ENCODE results near the gene AURKAIP1.

AURKAIP1 gene

GRCh38 chr1:1352786-1353388, 22.1 kb downstream of the AURKAIP1 start:
- H3K4me1 ChIP-seq (ENCODE audit: control insufficient read depth, insufficient read depth, low read length, unreplicated experiment), result peaks cover 17% of the 10 kb centered on the region
- no peak overlapping the region for H2AFZ ChIP-seq (ENCODE audit: low read length, unreplicated experiment)

GRCh38 chr1:1351511-1352427, 23.2 kb downstream of the AURKAIP1 start:
- H3K4me3 ChIP-seq (ENCODE audit: low read depth, low read length), result no peak overlapping the region; the same call in 1 of the 2 replicates
- H3K79me2 ChIP-seq (ENCODE audit: control insufficient read depth, insufficient read depth, low read length, unreplicated experiment), result peaks cover 45% of the 10 kb centered on the region
- no peak overlapping the region for H2AFZ ChIP-seq (ENCODE audit: low read length, unreplicated experiment)
- no peaks in the 10 kb centered on the region for H3K27me3 ChIP-seq (ENCODE audit: insufficient read depth, low read length)
- H3K4me1 ChIP-seq (ENCODE audit: control insufficient read depth, insufficient read depth, low read length, unreplicated experiment), result peaks cover 26% of the 10 kb centered on the region
- no peaks in the 10 kb centered on the region for H3K36me3 ChIP-seq (ENCODE audit: insufficient read depth, low read length)
- no peak overlapping the region for H3K27ac ChIP-seq (ENCODE audit: low read depth, low read length)

More at GRCh38 chr1:1352786-1353388, 22.1 kb downstream of the AURKAIP1 start:
- no peak overlapping the region for H3K4me3 ChIP-seq (ENCODE audit: low read depth, low read length)
- H3K36me3 ChIP-seq (ENCODE audit: insufficient read depth, low read length), result no peaks in the 10 kb centered on the region
- no peak overlapping the region for H3K27ac ChIP-seq (ENCODE audit: low read depth, low read length)
- peaks cover 42% of the 10 kb centered on the region for H3K79me2 ChIP-seq (ENCODE audit: control insufficient read depth, insufficient read depth, low read length, unreplicated experiment)
- H3K27me3 ChIP-seq (ENCODE audit: insufficient read depth, low read length), result no peaks in the 10 kb centered on the region

- peaks cover 54% of the 10 kb centered on the region for H3K79me2 ChIP-seq (ENCODE audit: control insufficient read depth, insufficient read depth, low read length, unreplicated experiment)
These were observed 25.6 kb downstream of the AURKAIP1 start, which contains the start of gene DVL1 for GRCh38 chr1:1349256-1350012. DVL1 (minus strand) TSS chr1:1349418; CDS start chr1:1349065, 353 bp downstream.

GRCh38 chr1:1348420-1349255, 26.4 kb downstream of the AURKAIP1 start:
- peaks cover 49% of the 10 kb centered on the region for H3K4me1 ChIP-seq (ENCODE audit: control insufficient read depth, insufficient read depth, low read length, unreplicated experiment)
- no peak overlapping the region for H2AFZ ChIP-seq (ENCODE audit: low read length, unreplicated experiment)
- no peaks in the 10 kb centered on the region for H3K36me3 ChIP-seq (ENCODE audit: insufficient read depth, low read length)
- H3K79me2 ChIP-seq (ENCODE audit: control insufficient read depth, insufficient read depth, low read length, unreplicated experiment), result peaks cover 55% of the 10 kb centered on the region
- no peaks in the 10 kb centered on the region for H3K27me3 ChIP-seq (ENCODE audit: insufficient read depth, low read length)
- peak overlapping the region; percentile 40; the same call in 1 of the 2 replicates for H3K27ac ChIP-seq (ENCODE audit: low read depth, low read length)
- H3K4me3 ChIP-seq (ENCODE audit: low read depth, low read length), result peak overlapping the region; percentile 96

More at GRCh38 chr1:1349256-1350012, 25.6 kb downstream of the AURKAIP1 start, which contains the start of gene DVL1:
- Histone ChIP-seq H3K36me3 (ENCODE audit: insufficient read depth, low read length) (no peaks in the 10 kb centered on the region), H3K27ac (ENCODE audit: low read depth, low read length) (peak within 1 kb of the TSS; percentile 56), H3K4me3 (ENCODE audit: low read depth, low read length) (peak within 1 kb of the TSS; percentile 96), H3K27me3 (ENCODE audit: insufficient read depth, low read length) (no peaks in the 10 kb centered on the region), H2AFZ (ENCODE audit: low read length, unreplicated experiment) (no peak within 1 kb of the TSS), H3K4me1 (ENCODE audit: control insufficient read depth, insufficient read depth, low read length, unreplicated experiment) (peaks cover 45% of the 10 kb centered on the region)

GRCh38 chr1:1347663-1348419, 27.2 kb downstream of the AURKAIP1 start:
- peaks cover 48% of the 10 kb centered on the region for H3K4me1 ChIP-seq (ENCODE audit: control insufficient read depth, insufficient read depth, low read length, unreplicated experiment)
- H3K36me3 ChIP-seq (ENCODE audit: insufficient read depth, low read length), result no peaks in the 10 kb centered on the region
- peak overlapping the region; percentile 40 for H3K27ac ChIP-seq (ENCODE audit: low read depth, low read length)
- peaks cover 61% of the 10 kb centered on the region for H3K79me2 ChIP-seq (ENCODE audit: control insufficient read depth, insufficient read depth, low read length, unreplicated experiment)
- no peaks in the 10 kb centered on the region for H3K27me3 ChIP-seq (ENCODE audit: insufficient read depth, low read length)
- H3K4me3 ChIP-seq (ENCODE audit: low read depth, low read length), result peak overlapping the region; percentile 96
- no peak overlapping the region for H2AFZ ChIP-seq (ENCODE audit: low read length, unreplicated experiment)

GRCh38 chr1:1347026-1347595, 27.9 kb downstream of the AURKAIP1 start:
- peak overlapping the region; percentile 40; the same call in 1 of the 2 replicates for H3K27ac ChIP-seq (ENCODE audit: low read depth, low read length)
- no peak overlapping the region for H2AFZ ChIP-seq (ENCODE audit: low read length, unreplicated experiment)
- peaks cover 68% of the 10 kb centered on the region for H3K79me2 ChIP-seq (ENCODE audit: control insufficient read depth, insufficient read depth, low read length, unreplicated experiment)
- H3K27me3 ChIP-seq (ENCODE audit: insufficient read depth, low read length), result no peaks in the 10 kb centered on the region
- peak overlapping the region; percentile 96 for H3K4me3 ChIP-seq (ENCODE audit: low read depth, low read length)
- peaks cover 43% of the 10 kb centered on the region for H3K4me1 ChIP-seq (ENCODE audit: control insufficient read depth, insufficient read depth, low read length, unreplicated experiment)
- H3K36me3 ChIP-seq (ENCODE audit: insufficient read depth, low read length), result no peaks in the 10 kb centered on the region

GRCh38 chr1:1346501-1346890, 28.5 kb downstream of the AURKAIP1 start:
- H3K4me3 ChIP-seq (ENCODE audit: low read depth, low read length), result peak overlapping the region; percentile 96
- no peak overlapping the region for H2AFZ ChIP-seq (ENCODE audit: low read length, unreplicated experiment)
- H3K79me2 ChIP-seq (ENCODE audit: control insufficient read depth, insufficient read depth, low read length, unreplicated experiment), result peaks cover 69% of the 10 kb centered on the region
- peaks cover 41% of the 10 kb centered on the region for H3K4me1 ChIP-seq (ENCODE audit: control insufficient read depth, insufficient read depth, low read length, unreplicated experiment)
- H3K27ac ChIP-seq (ENCODE audit: low read depth, low read length), result peak overlapping the region; percentile 41
- H3K36me3 ChIP-seq (ENCODE audit: insufficient read depth, low read length), result peaks cover 2% of the 10 kb centered on the region; the same call in 1 of the 2 replicates
- H3K27me3 ChIP-seq (ENCODE audit: insufficient read depth, low read length), result no peaks in the 10 kb centered on the region

- Histone ChIP-seq H3K36me3 (ENCODE audit: insufficient read depth, low read length) (peaks cover 7% of the 10 kb centered on the region; the same call in 1 of the 2 replicates), H3K27ac (ENCODE audit: low read depth, low read length) (peak overlapping the region; percentile 41), H3K4me3 (ENCODE audit: low read depth, low read length) (peak overlapping the region; percentile 96), H2AFZ (ENCODE audit: low read length, unreplicated experiment) (no peak overlapping the region), H3K79me2 (ENCODE audit: control insufficient read depth, insufficient read depth, low read length, unreplicated experiment) (peaks cover 69% of the 10 kb centered on the region), H3K4me1 (ENCODE audit: control insufficient read depth, insufficient read depth, low read length, unreplicated experiment) (peaks cover 40% of the 10 kb centered on the region), H3K27me3 (ENCODE audit: insufficient read depth, low read length) (no peaks in the 10 kb centered on the region)
These were observed 29.0 kb downstream of the AURKAIP1 start for GRCh38 chr1:1345860-1346500.

GRCh38 chr1:1345384-1345783, 29.6 kb downstream of the AURKAIP1 start:
- H3K4me3 ChIP-seq (ENCODE audit: low read depth, low read length), result peak overlapping the region; percentile 96
- no peak overlapping the region for H2AFZ ChIP-seq (ENCODE audit: low read length, unreplicated experiment)
- peak overlapping the region; percentile 41 for H3K27ac ChIP-seq (ENCODE audit: low read depth, low read length)
- H3K79me2 ChIP-seq (ENCODE audit: control insufficient read depth, insufficient read depth, low read length, unreplicated experiment), result peaks cover 69% of the 10 kb centered on the region
- peaks cover 40% of the 10 kb centered on the region for H3K4me1 ChIP-seq (ENCODE audit: control insufficient read depth, insufficient read depth, low read length, unreplicated experiment)
- peaks cover 8% of the 10 kb centered on the region; the same call in 1 of the 2 replicates for H3K36me3 ChIP-seq (ENCODE audit: insufficient read depth, low read length)
- no peaks in the 10 kb centered on the region for H3K27me3 ChIP-seq (ENCODE audit: insufficient read depth, low read length)

All from ACC112 (cell line).